ENCODE data around the gene FHOD3. TPM values are rescaled to one million over a fixed set of nuclear protein-coding genes. Genes with fewer than 3 reads are reported as not detected.

The FHOD3 gene
- total and polyA plus RNA-seq, 9 of the 15 experiments (the other 6 are each of a cell fraction or from before 2014, with no cell fraction given): 0.11 TPM; not detected in 8

DNA sequence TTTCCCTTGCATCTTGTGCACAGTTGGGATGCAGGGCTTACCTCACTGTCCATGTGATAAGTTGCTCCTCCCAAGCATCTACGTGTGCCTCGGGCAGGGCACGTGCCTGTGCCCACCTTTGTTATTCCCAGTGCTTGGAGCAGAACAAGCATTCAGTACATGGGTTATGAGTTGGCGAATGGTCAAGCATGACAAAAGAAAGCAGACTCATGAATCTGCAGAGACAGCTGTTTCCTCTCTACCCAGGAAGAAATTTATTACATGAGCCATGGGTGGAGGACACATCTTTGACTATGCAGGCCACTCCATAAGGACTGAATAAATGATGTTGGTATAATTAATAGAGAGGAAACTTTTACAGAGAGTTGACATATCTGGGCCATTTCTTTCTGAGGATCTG, 403.4 kb downstream of the FHOD3 start (continued):
- TF ChIP-seq, protein P1, sequence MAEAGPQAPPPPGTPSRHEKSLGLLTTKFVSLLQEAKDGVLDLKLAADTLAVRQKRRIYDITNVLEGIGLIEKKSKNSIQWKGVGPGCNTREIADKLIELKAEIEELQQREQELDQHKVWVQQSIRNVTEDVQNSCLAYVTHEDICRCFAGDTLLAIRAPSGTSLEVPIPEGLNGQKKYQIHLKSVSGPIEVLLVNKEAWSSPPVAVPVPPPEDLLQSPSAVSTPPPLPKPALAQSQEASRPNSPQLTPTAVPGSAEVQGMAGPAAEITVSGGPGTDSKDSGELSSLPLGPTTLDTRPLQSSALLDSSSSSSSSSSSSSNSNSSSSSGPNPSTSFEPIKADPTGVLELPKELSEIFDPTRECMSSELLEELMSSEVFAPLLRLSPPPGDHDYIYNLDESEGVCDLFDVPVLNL (CRISPR knock-in tag; IDR thresholded peaks at IDR 0.05; ENCODE audit: low read depth): no peak
- TF ChIP-seq BRF1 (IDR thresholded peaks at IDR 0.05; ENCODE audit: borderline replicate concordance, extremely low read depth, insufficient read length) (no peak), NBN (IDR thresholded peaks at IDR 0.05; ENCODE audit: low read depth) (no peak)
- TF ChIP-seq, protein P2, sequence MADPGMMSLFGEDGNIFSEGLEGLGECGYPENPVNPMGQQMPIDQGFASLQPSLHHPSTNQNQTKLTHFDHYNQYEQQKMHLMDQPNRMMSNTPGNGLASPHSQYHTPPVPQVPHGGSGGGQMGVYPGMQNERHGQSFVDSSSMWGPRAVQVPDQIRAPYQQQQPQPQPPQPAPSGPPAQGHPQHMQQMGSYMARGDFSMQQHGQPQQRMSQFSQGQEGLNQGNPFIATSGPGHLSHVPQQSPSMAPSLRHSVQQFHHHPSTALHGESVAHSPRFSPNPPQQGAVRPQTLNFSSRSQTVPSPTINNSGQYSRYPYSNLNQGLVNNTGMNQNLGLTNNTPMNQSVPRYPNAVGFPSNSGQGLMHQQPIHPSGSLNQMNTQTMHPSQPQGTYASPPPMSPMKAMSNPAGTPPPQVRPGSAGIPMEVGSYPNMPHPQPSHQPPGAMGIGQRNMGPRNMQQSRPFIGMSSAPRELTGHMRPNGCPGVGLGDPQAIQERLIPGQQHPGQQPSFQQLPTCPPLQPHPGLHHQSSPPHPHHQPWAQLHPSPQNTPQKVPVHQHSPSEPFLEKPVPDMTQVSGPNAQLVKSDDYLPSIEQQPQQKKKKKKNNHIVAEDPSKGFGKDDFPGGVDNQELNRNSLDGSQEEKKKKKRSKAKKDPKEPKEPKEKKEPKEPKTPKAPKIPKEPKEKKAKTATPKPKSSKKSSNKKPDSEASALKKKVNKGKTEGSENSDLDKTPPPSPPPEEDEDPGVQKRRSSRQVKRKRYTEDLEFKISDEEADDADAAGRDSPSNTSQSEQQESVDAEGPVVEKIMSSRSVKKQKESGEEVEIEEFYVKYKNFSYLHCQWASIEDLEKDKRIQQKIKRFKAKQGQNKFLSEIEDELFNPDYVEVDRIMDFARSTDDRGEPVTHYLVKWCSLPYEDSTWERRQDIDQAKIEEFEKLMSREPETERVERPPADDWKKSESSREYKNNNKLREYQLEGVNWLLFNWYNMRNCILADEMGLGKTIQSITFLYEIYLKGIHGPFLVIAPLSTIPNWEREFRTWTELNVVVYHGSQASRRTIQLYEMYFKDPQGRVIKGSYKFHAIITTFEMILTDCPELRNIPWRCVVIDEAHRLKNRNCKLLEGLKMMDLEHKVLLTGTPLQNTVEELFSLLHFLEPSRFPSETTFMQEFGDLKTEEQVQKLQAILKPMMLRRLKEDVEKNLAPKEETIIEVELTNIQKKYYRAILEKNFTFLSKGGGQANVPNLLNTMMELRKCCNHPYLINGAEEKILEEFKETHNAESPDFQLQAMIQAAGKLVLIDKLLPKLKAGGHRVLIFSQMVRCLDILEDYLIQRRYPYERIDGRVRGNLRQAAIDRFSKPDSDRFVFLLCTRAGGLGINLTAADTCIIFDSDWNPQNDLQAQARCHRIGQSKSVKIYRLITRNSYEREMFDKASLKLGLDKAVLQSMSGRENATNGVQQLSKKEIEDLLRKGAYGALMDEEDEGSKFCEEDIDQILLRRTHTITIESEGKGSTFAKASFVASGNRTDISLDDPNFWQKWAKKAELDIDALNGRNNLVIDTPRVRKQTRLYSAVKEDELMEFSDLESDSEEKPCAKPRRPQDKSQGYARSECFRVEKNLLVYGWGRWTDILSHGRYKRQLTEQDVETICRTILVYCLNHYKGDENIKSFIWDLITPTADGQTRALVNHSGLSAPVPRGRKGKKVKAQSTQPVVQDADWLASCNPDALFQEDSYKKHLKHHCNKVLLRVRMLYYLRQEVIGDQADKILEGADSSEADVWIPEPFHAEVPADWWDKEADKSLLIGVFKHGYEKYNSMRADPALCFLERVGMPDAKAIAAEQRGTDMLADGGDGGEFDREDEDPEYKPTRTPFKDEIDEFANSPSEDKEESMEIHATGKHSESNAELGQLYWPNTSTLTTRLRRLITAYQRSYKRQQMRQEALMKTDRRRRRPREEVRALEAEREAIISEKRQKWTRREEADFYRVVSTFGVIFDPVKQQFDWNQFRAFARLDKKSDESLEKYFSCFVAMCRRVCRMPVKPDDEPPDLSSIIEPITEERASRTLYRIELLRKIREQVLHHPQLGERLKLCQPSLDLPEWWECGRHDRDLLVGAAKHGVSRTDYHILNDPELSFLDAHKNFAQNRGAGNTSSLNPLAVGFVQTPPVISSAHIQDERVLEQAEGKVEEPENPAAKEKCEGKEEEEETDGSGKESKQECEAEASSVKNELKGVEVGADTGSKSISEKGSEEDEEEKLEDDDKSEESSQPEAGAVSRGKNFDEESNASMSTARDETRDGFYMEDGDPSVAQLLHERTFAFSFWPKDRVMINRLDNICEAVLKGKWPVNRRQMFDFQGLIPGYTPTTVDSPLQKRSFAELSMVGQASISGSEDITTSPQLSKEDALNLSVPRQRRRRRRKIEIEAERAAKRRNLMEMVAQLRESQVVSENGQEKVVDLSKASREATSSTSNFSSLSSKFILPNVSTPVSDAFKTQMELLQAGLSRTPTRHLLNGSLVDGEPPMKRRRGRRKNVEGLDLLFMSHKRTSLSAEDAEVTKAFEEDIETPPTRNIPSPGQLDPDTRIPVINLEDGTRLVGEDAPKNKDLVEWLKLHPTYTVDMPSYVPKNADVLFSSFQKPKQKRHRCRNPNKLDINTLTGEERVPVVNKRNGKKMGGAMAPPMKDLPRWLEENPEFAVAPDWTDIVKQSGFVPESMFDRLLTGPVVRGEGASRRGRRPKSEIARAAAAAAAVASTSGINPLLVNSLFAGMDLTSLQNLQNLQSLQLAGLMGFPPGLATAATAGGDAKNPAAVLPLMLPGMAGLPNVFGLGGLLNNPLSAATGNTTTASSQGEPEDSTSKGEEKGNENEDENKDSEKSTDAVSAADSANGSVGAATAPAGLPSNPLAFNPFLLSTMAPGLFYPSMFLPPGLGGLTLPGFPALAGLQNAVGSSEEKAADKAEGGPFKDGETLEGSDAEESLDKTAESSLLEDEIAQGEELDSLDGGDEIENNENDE (IDR thresholded peaks at IDR 0.05; ENCODE audit: low read depth, low read length): no peak

All from K562 (cell line).